ENCODE data around the gene ZBTB39. TPM values are rescaled to one million over a fixed set of nuclear protein-coding genes. Genes with fewer than 3 reads are reported as not detected.

Gene ZBTB39
- polyA plus RNA-seq, 1 donor from 2014 or later, result 6.4 TPM

GRCh38 chr12:57040211-57040610, 33.9 kb upstream of the ZBTB39 start:
- H3K36me3 ChIP-seq (ENCODE audit: insufficient read depth, low read length), result no peaks in the 10 kb centered on the region
- H3K79me2 ChIP-seq (replicated peaks; ENCODE audit: insufficient read depth, low read length), result no peaks in the 10 kb centered on the region
- no peak overlapping the region for H2AFZ ChIP-seq (ENCODE audit: low read depth, low read length)
- H3K27me3 ChIP-seq (ENCODE audit: insufficient read depth, low read depth, low read length), result no peaks in the 10 kb centered on the region
- no peaks in the 10 kb centered on the region for H3K9me3 ChIP-seq (ENCODE audit: low read length)
- no peak overlapping the region for H3K9ac ChIP-seq (ENCODE audit: low read length)
- no peak overlapping the region for H3K4me3 ChIP-seq (ENCODE audit: low read length)
- no peaks in the 10 kb centered on the region for H4K20me1 ChIP-seq (ENCODE audit: insufficient read depth)
- H3K9me2 ChIP-seq (ENCODE audit: insufficient read depth, low read length), result no peaks in the 10 kb centered on the region
- H3F3A ChIP-seq (ENCODE audit: insufficient read depth, low read length, poor library complexity, severe bottlenecking), result no peaks in the 10 kb centered on the region
- no peak overlapping the region for H3K4me2 ChIP-seq (ENCODE audit: low read length)
- no peak overlapping the region for H3K27ac ChIP-seq (ENCODE audit: low read length)
- TF ChIP-seq TAF1 (IDR thresholded peaks at IDR 0.05; ENCODE audit: low read depth) (no peak), CTCF (IDR thresholded peaks at IDR 0.05; ENCODE audit: poor library complexity, severe bottlenecking) (no peak), SMC3 (conservative IDR thresholded peaks at IDR 0.05; ENCODE audit: poor library complexity) (no peak), EP300 (conservative IDR thresholded peaks at IDR 0.05; ENCODE audit: poor library complexity, severe bottlenecking) (no peak), EZH2 (IDR thresholded peaks at IDR 0.05; ENCODE audit: borderline replicate concordance, insufficient read depth, low read length, poor library complexity, severe bottlenecking) (no peak), REST (IDR thresholded peaks at IDR 0.05; ENCODE audit: borderline replicate concordance) (no peak), RAD21 (conservative IDR thresholded peaks at IDR 0.05) (no peak), POLR2AphosphoS5 (IDR thresholded peaks at IDR 0.05) (no peak), MXI1 (conservative IDR thresholded peaks at IDR 0.05; ENCODE audit: poor library complexity, severe bottlenecking) (no peak)

DNA sequence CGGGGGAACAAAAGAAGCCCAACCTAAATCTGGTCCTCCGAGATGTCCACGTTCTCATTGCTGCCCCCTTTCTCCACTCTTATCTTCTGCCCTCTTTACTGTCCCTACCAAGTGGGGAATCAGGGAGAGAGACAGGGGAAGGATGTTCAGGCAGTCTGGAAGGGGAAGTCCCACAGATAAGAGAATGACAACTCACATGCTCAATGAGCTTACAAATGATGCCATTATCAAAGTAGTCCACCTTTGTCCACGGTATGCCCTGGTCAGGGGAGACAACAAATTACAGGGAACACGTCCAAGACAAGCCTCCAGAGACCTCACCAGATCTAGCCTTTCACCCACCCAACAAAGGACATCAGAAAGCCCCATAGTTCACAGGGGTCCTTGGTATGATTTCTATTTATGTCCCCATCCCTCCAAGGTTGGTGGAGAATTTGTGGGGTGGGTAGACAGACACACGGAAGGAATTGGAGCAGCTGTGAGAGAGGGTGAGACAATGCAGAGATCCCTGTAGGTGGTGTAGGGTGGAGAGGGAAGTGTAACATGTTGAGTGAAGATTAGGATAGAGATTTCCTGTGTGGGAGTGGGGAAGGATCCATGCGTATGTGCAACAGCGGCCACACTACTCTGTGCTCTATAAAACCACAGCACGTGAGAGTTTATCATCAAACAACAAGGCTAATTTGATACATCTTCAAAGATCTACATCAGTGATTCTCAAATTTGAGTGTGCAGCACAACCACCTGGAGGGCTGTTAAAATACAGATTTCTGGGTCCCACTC, 32.9 kb upstream of the ZBTB39 start:
- H3K79me2 ChIP-seq (replicated peaks; ENCODE audit: insufficient read depth, low read length), result no peaks in the 10 kb centered on the region
- H3K36me3 ChIP-seq (ENCODE audit: insufficient read depth, low read length), result no peaks in the 10 kb centered on the region
- no peak overlapping the region for H3K4me3 ChIP-seq (ENCODE audit: low read length)
- H2AFZ ChIP-seq (ENCODE audit: low read depth, low read length), result no peak overlapping the region
- no peaks in the 10 kb centered on the region for H3K9me3 ChIP-seq (ENCODE audit: low read length)
- H3K9me2 ChIP-seq (ENCODE audit: insufficient read depth, low read length), result no peaks in the 10 kb centered on the region
- no peaks in the 10 kb centered on the region for H3K27me3 ChIP-seq (ENCODE audit: insufficient read depth, low read depth, low read length)
- H3K27ac ChIP-seq (ENCODE audit: low read length), result no peak overlapping the region
- no peak overlapping the region for H3K4me2 ChIP-seq (ENCODE audit: low read length)
- no peaks in the 10 kb centered on the region for H4K20me1 ChIP-seq (ENCODE audit: insufficient read depth)
- no peak overlapping the region for H3K9ac ChIP-seq (ENCODE audit: low read length)
- TF ChIP-seq EP300 (conservative IDR thresholded peaks at IDR 0.05; ENCODE audit: poor library complexity, severe bottlenecking) (no peak), CTCF (IDR thresholded peaks at IDR 0.05; ENCODE audit: poor library complexity, severe bottlenecking) (no peak), REST (IDR thresholded peaks at IDR 0.05; ENCODE audit: borderline replicate concordance) (no peak), POLR2AphosphoS5 (IDR thresholded peaks at IDR 0.05) (no peak)
- H3F3A ChIP-seq (ENCODE audit: insufficient read depth, low read length, poor library complexity, severe bottlenecking), result no peaks in the 10 kb centered on the region
